Inflammatory macrophage treated with lipopolysaccharide for 1 hour (primary cell): Measurements from ENCODE around the gene PRIM1.
A peak's percentile ranks its signal among the peaks of the same experiment; 100 is the strongest.
"Not testable (repeated sequence)": the region's sequence is repeated elsewhere in the genome, so short reads cannot be mapped to it uniquely, and the experiment has no call there.

Experiments used
- DNase-seq, 2 donors: peaks; one replicate each; pipeline ENCODE4 v3.0.0-alpha.2; 2020 to 2022

The PRIM1 gene

GRCh38 chr12:56759263-56759908 lies 7.3 kb upstream of the PRIM1 start:
- no peak for DNase-seq

GRCh38 chr12:56758728-56759262 lies 6.7 kb upstream of the PRIM1 start:
- no peak for DNase-seq

GRCh38 chr12:56757971-56758370 lies 5.8 kb upstream of the PRIM1 start:
- DNase-seq, result not testable (repeated sequence)

- DNase-seq, result no peak
These were observed 1.4 kb upstream of the PRIM1 start for GRCh38 chr12:56753566-56753965.

GRCh38 chr12:56750596-56750995 lies 1.5 kb downstream of the PRIM1 start:
- peak; percentile 37 for DNase-seq

- no peak for DNase-seq
These were observed 2.3 kb downstream of the PRIM1 start for GRCh38 chr12:56749853-56750252.

GRCh38 chr12:56749359-56749758 lies 2.8 kb downstream of the PRIM1 start:
- peak in 1 of 2 donors; percentile 59 for DNase-seq

- DNase-seq, result no peak
These were observed 23.8 kb downstream of the PRIM1 start for GRCh38 chr12:56728139-56728861.

- not testable (repeated sequence) for DNase-seq
These were observed 25.9 kb downstream of the PRIM1 start for GRCh38 chr12:56726196-56726675.

GRCh38 chr12:56725723-56726102 lies 26.4 kb downstream of the PRIM1 start:
- DNase-seq, result no peak

GRCh38 chr12:56724972-56725722 lies 27.0 kb downstream of the PRIM1 start, which contains the start of gene NACA:
TSS of gene NACA (minus strand) at chr12:56725299. CDS start at chr12:56724521, 778 bp downstream.
- DNase-seq, result peak; percentile 97 to 100

- DNase-seq, result no peak
These were observed 27.5 kb downstream of the PRIM1 start for GRCh38 chr12:56724701-56724971.

- DNase-seq, result peak; percentile 34 to 54
These were observed 28.0 kb downstream of the PRIM1 start for GRCh38 chr12:56723889-56724700.

GRCh38 chr12:56723352-56723751 lies 28.8 kb downstream of the PRIM1 start:
- DNase-seq, result no peak

GRCh38 chr12:56722832-56723231 lies 29.3 kb downstream of the PRIM1 start:
- DNase-seq, result no peak

GRCh38 chr12:56721721-56722120 lies 30.4 kb downstream of the PRIM1 start:
- no peak for DNase-seq

- DNase-seq, result no peak
These were observed 30.9 kb downstream of the PRIM1 start for GRCh38 chr12:56721216-56721615.

- peak; percentile 50 to 56 for DNase-seq
These were observed 31.4 kb downstream of the PRIM1 start for GRCh38 chr12:56720731-56721151.

- no peak for DNase-seq
These were observed 33.1 kb downstream of the PRIM1 start for GRCh38 chr12:56719056-56719455.

GRCh38 chr12:56718636-56719035 lies 33.5 kb downstream of the PRIM1 start:
- no peak for DNase-seq

GRCh38 chr12:56718149-56718548 lies 34.0 kb downstream of the PRIM1 start:
- no peak for DNase-seq
